Measurements from ENCODE around the gene RUNX1. TPM values are rescaled to one million over a fixed set of nuclear protein-coding genes. Genes with fewer than 3 reads are reported as not detected.

Gene RUNX1
- total RNA-seq, 1 donor from 2014 or later, result 23.9 TPM

GRCh38 chr21:34992180-34992579 lies 56.9 kb downstream of the RUNX1 start:
- Mint-ChIP-seq H3K9me3 (ENCODE audit: unreplicated experiment) (no peaks in the 10 kb centered on the region), H3K36me3 (ENCODE audit: unreplicated experiment) (no peaks in the 10 kb centered on the region)

GRCh38 chr21:34991366-34991957 lies 57.6 kb downstream of the RUNX1 start:
- no peak for DNase-seq (ENCODE audit: extremely low spot score, unreplicated experiment)
- Mint-ChIP-seq H3K36me3 (ENCODE audit: unreplicated experiment) (no peaks in the 10 kb centered on the region), H3K9me3 (ENCODE audit: unreplicated experiment) (no peaks in the 10 kb centered on the region), H3K27me3 (ENCODE audit: unreplicated experiment) (no peaks in the 10 kb centered on the region), H3K27ac (ENCODE audit: unreplicated experiment) (no peak overlapping the region), H3K4me1 (ENCODE audit: unreplicated experiment) (peaks cover 14% of the 10 kb centered on the region), H3K4me3 (ENCODE audit: unreplicated experiment) (no peak overlapping the region)
- TF ChIP-seq CTCF (IDR thresholded peaks at IDR 0.05), result no peak

More at GRCh38 chr21:34992180-34992579, 56.9 kb downstream of the RUNX1 start:
- Mint-ChIP-seq H3K4me1 (ENCODE audit: unreplicated experiment) (peaks cover 11% of the 10 kb centered on the region), H3K27ac (ENCODE audit: unreplicated experiment) (no peak overlapping the region), H3K27me3 (ENCODE audit: unreplicated experiment) (no peaks in the 10 kb centered on the region), H3K4me3 (ENCODE audit: unreplicated experiment) (no peak overlapping the region)
- no peak for DNase-seq (ENCODE audit: extremely low spot score, unreplicated experiment)
- TF ChIP-seq CTCF (IDR thresholded peaks at IDR 0.05), result no peak

- Mint-ChIP-seq H3K4me3 (ENCODE audit: unreplicated experiment) (no peak overlapping the region), H3K36me3 (ENCODE audit: unreplicated experiment) (no peaks in the 10 kb centered on the region), H3K9me3 (ENCODE audit: unreplicated experiment) (no peaks in the 10 kb centered on the region), H3K4me1 (ENCODE audit: unreplicated experiment) (peaks cover 10% of the 10 kb centered on the region), H3K27me3 (ENCODE audit: unreplicated experiment) (no peaks in the 10 kb centered on the region), H3K27ac (ENCODE audit: unreplicated experiment) (no peak overlapping the region)
- no peak for DNase-seq (ENCODE audit: extremely low spot score, unreplicated experiment)
- TF ChIP-seq CTCF (IDR thresholded peaks at IDR 0.05), result no peak
Observed at GRCh38 chr21:34990842-34991241, 58.3 kb downstream of the RUNX1 start.

GRCh38 chr21:34989337-34990151 lies 59.6 kb downstream of the RUNX1 start:
- Mint-ChIP-seq H3K4me3 (ENCODE audit: unreplicated experiment) (no peak overlapping the region), H3K9me3 (ENCODE audit: unreplicated experiment) (no peaks in the 10 kb centered on the region), H3K27ac (ENCODE audit: unreplicated experiment) (no peak overlapping the region), H3K27me3 (ENCODE audit: unreplicated experiment) (no peaks in the 10 kb centered on the region), H3K4me1 (ENCODE audit: unreplicated experiment) (peaks cover 10% of the 10 kb centered on the region), H3K36me3 (ENCODE audit: unreplicated experiment) (no peaks in the 10 kb centered on the region)
- DNase-seq (ENCODE audit: extremely low spot score, unreplicated experiment), result no peak
- no peak for TF ChIP-seq CTCF (IDR thresholded peaks at IDR 0.05)

GRCh38 chr21:34988625-34989024 lies 60.5 kb downstream of the RUNX1 start:
- Mint-ChIP-seq H3K4me1 (ENCODE audit: unreplicated experiment) (peaks cover 15% of the 10 kb centered on the region), H3K27me3 (ENCODE audit: unreplicated experiment) (no peaks in the 10 kb centered on the region), H3K36me3 (ENCODE audit: unreplicated experiment) (no peaks in the 10 kb centered on the region), H3K4me3 (ENCODE audit: unreplicated experiment) (no peak overlapping the region), H3K27ac (ENCODE audit: unreplicated experiment) (no peak overlapping the region), H3K9me3 (ENCODE audit: unreplicated experiment) (no peaks in the 10 kb centered on the region)
- TF ChIP-seq CTCF (IDR thresholded peaks at IDR 0.05), result no peak
- DNase-seq (ENCODE audit: extremely low spot score, unreplicated experiment), result no peak

All from osteocyte (in vitro differentiated cells).